Right lobe of liver (tissue), 6 donors: ENCODE measurements around the gene TBXA2R. TPM values are rescaled to one million over a fixed set of nuclear protein-coding genes. Genes with fewer than 3 reads are reported as not detected.

Source experiments
- ATAC-seq, 4 donors: fragments of 200-7000 bp; cut with Tn5 transposase; one replicate each; pipeline ENCODE4 v1.9.1; 2020; ENCODE audit warnings: mild to moderate bottlenecking in 4 of 4, moderate library complexity in 4 of 4
- DNase-seq, 3 donors: peaks; one replicate each; pipeline ENCODE4 v3.0.0-alpha.2; 2020
- H3K27ac ChIP-seq, 3 donors: fragments of 200-600 bp; one replicate each; pipeline ENCODE4 v1.8.0; 2022
- H3K27me3 ChIP-seq, 2 donors: fragments of 200-600 bp; one replicate each; pipeline ENCODE4 v1.8.0; 2022
- H3K36me3 ChIP-seq, 4 donors: fragments of 200-600 bp; sonication (generic) in 1 of 4; one replicate each; pipeline versions ENCODE4 v1.5.1 to v1.8.0; 2017 to 2022; ENCODE audit warnings: control low read depth in 1 of 4
- H3K4me1 ChIP-seq, 4 donors: fragments of 200-600 bp; sonication (generic) in 1 of 4; one replicate each; pipeline versions ENCODE4 v1.5.1 to v1.8.0; 2017 to 2022; ENCODE audit warnings: control low read depth in 1 of 4
- H3K4me3 ChIP-seq, 3 donors: fragments of 200-600 bp; one replicate each; pipeline ENCODE4 v1.8.0; 2022
- H3K9me3 ChIP-seq, 4 donors: fragments of 200-600 bp; sonication (generic) in 1 of 4; one replicate each; pipeline versions ENCODE4 v1.5.1 to v1.8.0; 2017 to 2022; ENCODE audit warnings: control low read depth in 1 of 4
- CTCF ChIP-seq, 4 donors: fragments of 200-600 bp in 3 of 4; fragments of 450-650 bp in 1 of 4; IDR thresholded peaks; one replicate each; pipeline versions ENCODE4 v1.5.1 to v1.8.0; 2016 to 2022; ENCODE audit warnings: antibody characterized with exemption in 4 of 4, mild to moderate bottlenecking in 2 of 4
- POLR2A ChIP-seq: fragments of 450-650 bp; IDR thresholded peaks from one replicate; pipeline ENCODE4 v1.6.1; 2017; ENCODE audit warnings: antibody characterized with exemption, mild to moderate bottlenecking
- WGBS: methylation state at CpG from one replicate; pipeline ENCODE4 v1.1.6; 2018; ENCODE audit warnings: low coverage, low lambda C conversion rate; ENCODE audit not compliant: insufficient coverage; ENCODE audit errors: missing lambda C conversion rate; 5-methylcytosine and 5-hydroxymethylcytosine counted together
- intact Hi-C, 2 donors: fragments of 100-400 bp; cut with DNase I; formaldehyde crosslinking; loops; one replicate each; pipeline versions ENCODE4 v1.11.2 to v1.14.1; 2022
- total RNA-seq, 6 experiments: library from RNA; depleted of rRNA in 2 of 6; stranded (reverse); fragments of >200 nt in 2 of 6; fragmentation: NEBNext Ultra II Directional in 3 of 6; extraction: Animal tissue kit (Norgen Biotek cat#: 25700) in 3 of 6; gene quantifications; one replicate each; pipeline versions ENCODE4 v1.1.0 to v1.2.4, GENCODE V29; 2016 to 2023
- donor health status: DM: no; HTN: yes; CAD: no.
- donor health status: DM: no; HTN: no; CAD: no.
- donor health status: DM: no; HTN: no; CAD: no.
- donor health status: DM: no; HTN: yes; CAD: no.
- donor health status: DM: no; HTN: yes; CAD: no.

The TBXA2R gene
- total RNA-seq, 6 experiments from 2014 or later, result 2.8 to 10.4 (median 4.7) TPM

DNA sequence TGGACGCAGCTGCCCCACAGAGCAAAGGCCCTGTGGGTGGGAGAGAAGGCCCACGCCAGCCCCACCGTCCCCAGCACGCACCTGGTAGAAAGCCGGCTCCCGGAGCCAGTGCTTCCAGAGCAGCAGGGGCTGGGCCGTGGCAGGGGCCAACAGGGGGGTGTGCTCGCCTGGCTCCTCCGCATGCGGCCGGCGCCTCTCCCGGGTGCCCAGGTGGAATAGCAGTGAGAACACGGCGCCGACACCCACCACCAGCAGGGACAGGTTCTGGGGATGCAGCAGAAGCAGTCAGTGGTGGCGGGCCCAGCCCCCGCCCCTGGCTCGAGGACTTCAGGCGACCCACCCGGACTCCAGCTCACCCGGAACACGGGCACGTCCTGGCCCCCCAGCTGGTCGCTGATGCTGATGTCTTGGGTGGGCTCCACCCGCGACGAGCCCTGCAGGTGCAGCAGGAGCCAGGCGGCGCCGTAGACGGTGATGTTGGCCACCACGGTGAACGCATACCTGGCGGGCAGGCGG is 58.9 kb downstream of the TBXA2R start:
- H3K36me3 ChIP-seq, result no peaks in the 10 kb centered on the region
- H3K9me3 ChIP-seq, result no peaks in the 10 kb centered on the region
- peak in 1 of 3 donors; percentile 62 for DNase-seq
- no peak overlapping the region for H3K27ac ChIP-seq
- intact Hi-C loops, result loop anchor here (10.0 kb wide), 2 partner anchors 67 to 77 kb away; partner anchors contain the start of gene CACTIN (in 1 of the 2)
- H3K4me1 ChIP-seq, result peaks cover 0 to 2% (median 0%) of the 10 kb centered on the region in 4 donors
- ATAC-seq, result no peak
- H3K4me3 ChIP-seq, result no peak overlapping the region
- WGBS, result no CpG with 5 or more reads among the region's 36 CpGs
- TF ChIP-seq POLR2A (no peak), CTCF (IDR thresholded peaks at IDR 0.05) (no peak)
- no peaks in the 10 kb centered on the region for H3K27me3 ChIP-seq

DNA sequence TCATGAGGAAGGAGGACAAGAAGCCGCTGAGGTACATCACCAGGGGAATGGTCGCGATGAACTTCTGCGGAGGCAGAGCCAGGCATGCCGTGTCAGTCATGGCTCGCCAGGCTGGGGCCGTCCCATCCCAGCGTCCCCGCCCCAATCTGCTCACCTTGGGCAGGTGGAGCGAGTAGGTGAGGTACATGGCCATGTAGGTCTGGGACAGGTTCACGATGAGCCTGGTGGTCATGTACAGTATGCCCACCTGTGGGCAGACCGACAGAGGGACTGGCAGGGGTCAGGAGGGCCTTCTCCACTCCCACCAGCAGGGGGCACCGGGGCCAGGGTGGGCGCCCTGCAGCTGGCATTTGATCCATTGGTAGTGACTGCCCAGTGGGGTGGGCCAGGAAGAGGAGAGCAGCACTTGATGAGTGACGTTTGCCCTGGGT is 59.4 kb downstream of the TBXA2R start:
- no peaks in the 10 kb centered on the region for H3K36me3 ChIP-seq
- DNase-seq (no peak), ATAC-seq (no peak)
- H3K4me1 ChIP-seq, result no peaks in the 10 kb centered on the region
- TF ChIP-seq CTCF (IDR thresholded peaks at IDR 0.05) (peak; percentile 31 to 39 (median 34)), POLR2A (no peak)
- H3K27ac ChIP-seq, result no peak overlapping the region
- no peak overlapping the region for H3K4me3 ChIP-seq
- intact Hi-C loops, result loop anchor here (10.0 kb wide), 2 partner anchors 67 to 77 kb away; partner anchors contain the start of gene CACTIN (in 1 of the 2)
- no CpG with 5 or more reads among the region's 15 CpGs for WGBS
- no peaks in the 10 kb centered on the region for H3K27me3 ChIP-seq
- H3K9me3 ChIP-seq, result no peaks in the 10 kb centered on the region

DNA sequence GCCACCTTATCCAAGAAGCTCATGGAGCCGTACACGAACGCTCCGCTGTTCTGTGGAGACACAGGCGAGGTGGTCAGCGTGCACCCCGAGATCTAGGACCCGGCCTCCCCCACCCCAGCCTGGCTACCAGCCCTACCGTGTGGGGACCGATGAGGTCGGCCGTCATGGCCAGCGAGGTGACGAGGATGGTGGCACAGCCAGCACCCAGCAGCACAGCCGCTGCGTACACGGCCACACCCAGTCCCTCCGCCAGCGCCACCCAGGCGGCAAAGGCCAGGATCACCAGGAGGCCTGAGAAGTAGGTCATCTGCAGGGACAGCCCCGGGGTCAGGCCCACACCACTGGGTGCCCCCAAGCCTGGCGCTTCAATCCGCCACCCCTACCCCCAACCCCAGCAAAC is 60.6 kb downstream of the TBXA2R start:
- TF ChIP-seq CTCF (IDR thresholded peaks at IDR 0.05), result no peak
- TF ChIP-seq POLR2A, result no peak
- Histone ChIP-seq H3K36me3 (no peaks in the 10 kb centered on the region), H3K4me3 (no peak overlapping the region), H3K4me1 (no peaks in the 10 kb centered on the region), H3K27ac (no peak overlapping the region), H3K9me3 (no peaks in the 10 kb centered on the region), H3K27me3 (no peaks in the 10 kb centered on the region)
- DNase-seq (peak in 1 of 3 donors; percentile 62), ATAC-seq (peak; percentile 5 to 14 (median 10))
- WGBS, result 28% methylated on average over 6 of the region's 23 CpGs
- intact Hi-C loops, result loop anchor here (10.0 kb wide), 2 partner anchors 69 to 79 kb away; partner anchors contain the start of gene CACTIN (in 1 of the 2)

DNA sequence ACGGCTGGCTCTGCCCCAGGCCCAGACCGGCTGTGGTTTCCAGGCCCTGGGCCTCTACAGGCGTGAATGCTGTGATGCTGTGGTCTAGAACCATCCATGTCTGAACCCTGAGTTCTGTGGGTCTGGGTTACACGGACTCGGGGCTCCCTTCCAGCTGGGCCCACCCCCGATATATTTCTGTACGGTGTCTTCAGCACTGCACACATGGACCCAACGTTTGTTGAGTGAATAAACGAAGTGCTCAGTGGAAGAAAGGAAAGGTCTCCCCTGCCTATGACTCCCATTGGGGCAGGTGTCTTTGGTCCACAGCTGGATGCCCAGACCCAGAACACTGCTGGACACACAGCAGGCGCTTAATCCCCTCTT is 61.0 kb downstream of the TBXA2R start:
- H3K27me3 ChIP-seq, result no peaks in the 10 kb centered on the region
- TF ChIP-seq POLR2A (no peak), CTCF (IDR thresholded peaks at IDR 0.05) (no peak)
- 74% methylated on average over 3 of the region's 10 CpGs for WGBS

More for the DNA sequence above, 61.0 kb downstream of the TBXA2R start:
- Histone ChIP-seq H3K9me3 (no peaks in the 10 kb centered on the region), H3K4me3 (no peak overlapping the region), H3K4me1 (no peaks in the 10 kb centered on the region), H3K36me3 (no peaks in the 10 kb centered on the region), H3K27ac (no peak overlapping the region)
- ATAC-seq (no peak), DNase-seq (no peak)
- intact Hi-C loops, result loop anchor here (10.0 kb wide), 2 partner anchors 69 to 79 kb away; partner anchors contain the start of gene CACTIN (in 1 of the 2)
